ENCODE measurements around the gene CREB5. TPM values are rescaled to one million over a fixed set of nuclear protein-coding genes. Genes with fewer than 3 reads are reported as not detected.

The CREB5 gene
- total and polyA plus RNA-seq, 7 donors = 0.80 to 42.1 (median 4.6) TPM

DNA sequence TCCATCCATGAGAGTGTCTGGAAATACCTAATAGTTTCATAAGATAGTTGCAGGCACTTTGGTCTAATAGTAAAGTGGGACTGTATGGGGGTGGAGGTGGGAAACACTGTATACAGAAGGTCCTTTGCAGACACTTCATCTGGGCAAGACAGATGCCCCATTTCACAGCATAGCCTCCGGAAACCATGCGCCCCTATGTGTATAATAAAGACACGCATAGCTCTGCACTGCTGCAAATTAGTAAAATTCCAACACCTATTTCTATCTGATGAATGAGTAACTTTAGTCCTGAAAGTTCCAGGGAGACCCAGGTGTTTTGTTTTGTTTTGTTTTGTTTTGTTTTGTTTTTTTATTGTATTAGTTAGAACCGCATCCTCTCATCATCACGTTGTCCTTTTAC lies 187.1 kb downstream of the CREB5 start:
- intact Hi-C loops (cut with DNase I) = no loop called here
- WGBS, 2 donors = 78 to 90% methylated on average over 5 of the region's 5 CpGs
- TF ChIP-seq, protein P1, sequence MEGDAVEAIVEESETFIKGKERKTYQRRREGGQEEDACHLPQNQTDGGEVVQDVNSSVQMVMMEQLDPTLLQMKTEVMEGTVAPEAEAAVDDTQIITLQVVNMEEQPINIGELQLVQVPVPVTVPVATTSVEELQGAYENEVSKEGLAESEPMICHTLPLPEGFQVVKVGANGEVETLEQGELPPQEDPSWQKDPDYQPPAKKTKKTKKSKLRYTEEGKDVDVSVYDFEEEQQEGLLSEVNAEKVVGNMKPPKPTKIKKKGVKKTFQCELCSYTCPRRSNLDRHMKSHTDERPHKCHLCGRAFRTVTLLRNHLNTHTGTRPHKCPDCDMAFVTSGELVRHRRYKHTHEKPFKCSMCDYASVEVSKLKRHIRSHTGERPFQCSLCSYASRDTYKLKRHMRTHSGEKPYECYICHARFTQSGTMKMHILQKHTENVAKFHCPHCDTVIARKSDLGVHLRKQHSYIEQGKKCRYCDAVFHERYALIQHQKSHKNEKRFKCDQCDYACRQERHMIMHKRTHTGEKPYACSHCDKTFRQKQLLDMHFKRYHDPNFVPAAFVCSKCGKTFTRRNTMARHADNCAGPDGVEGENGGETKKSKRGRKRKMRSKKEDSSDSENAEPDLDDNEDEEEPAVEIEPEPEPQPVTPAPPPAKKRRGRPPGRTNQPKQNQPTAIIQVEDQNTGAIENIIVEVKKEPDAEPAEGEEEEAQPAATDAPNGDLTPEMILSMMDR (IDR thresholded peaks at IDR 0.05) = no peak
- no peak for TF ChIP-seq POLR2AphosphoS5 (IDR thresholded peaks at IDR 0.05)
- no peak for TF ChIP-seq POLR2A (IDR thresholded peaks at IDR 0.05)
- no peak for TF ChIP-seq EP300 (IDR thresholded peaks at IDR 0.05)

DNA sequence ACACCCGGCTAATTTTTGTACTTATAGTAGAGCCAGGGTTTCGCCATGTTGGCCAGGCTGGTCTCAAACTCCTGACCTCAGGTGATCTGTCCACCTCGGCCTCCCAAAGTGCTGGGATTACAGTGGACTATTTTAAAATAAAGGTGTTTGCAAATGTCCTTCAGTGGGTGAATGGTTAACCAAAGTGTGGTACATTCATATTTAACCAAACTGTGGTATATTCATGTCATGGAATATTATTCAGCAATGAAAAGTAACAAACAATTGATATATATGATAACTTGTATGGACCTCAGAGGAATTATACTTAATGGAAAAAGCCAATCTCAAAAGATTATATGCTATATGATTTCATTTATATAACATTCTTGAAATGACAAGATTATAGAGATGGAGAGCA lies 190.0 kb downstream of the CREB5 start:
- H3K27me3 ChIP-seq = no peaks in the 10 kb centered on the region
- WGBS, 2 donors = 92 to 95% methylated on average over 3 of the region's 3 CpGs
- no peaks in the 10 kb centered on the region for H3K9me3 ChIP-seq
- H3K4me3 ChIP-seq = no peak overlapping the region
- TF ChIP-seq POLR2A (IDR thresholded peaks at IDR 0.05) = no peak
- TF ChIP-seq EP300 (IDR thresholded peaks at IDR 0.05) = no peak
- TF ChIP-seq, protein P1 (IDR thresholded peaks at IDR 0.05) = no peak
- TF ChIP-seq POLR2AphosphoS5 (IDR thresholded peaks at IDR 0.05) = no peak
- no peaks in the 10 kb centered on the region for H3K4me1 ChIP-seq
- no peak overlapping the region for H3K27ac ChIP-seq
- DNase-seq = no peak
- no peaks in the 10 kb centered on the region for H3K36me3 ChIP-seq
- intact Hi-C loops (cut with DNase I) = no loop called here

More for the DNA sequence above, 187.1 kb downstream of the CREB5 start:
- Histone ChIP-seq H3K27me3 (no peaks in the 10 kb centered on the region), H3K9me3 (no peaks in the 10 kb centered on the region), H3K4me1 (no peaks in the 10 kb centered on the region), H3K36me3 (no peaks in the 10 kb centered on the region), H3K27ac (no peak overlapping the region), H3K4me3 (no peak overlapping the region)
- no peak for DNase-seq

DNA sequence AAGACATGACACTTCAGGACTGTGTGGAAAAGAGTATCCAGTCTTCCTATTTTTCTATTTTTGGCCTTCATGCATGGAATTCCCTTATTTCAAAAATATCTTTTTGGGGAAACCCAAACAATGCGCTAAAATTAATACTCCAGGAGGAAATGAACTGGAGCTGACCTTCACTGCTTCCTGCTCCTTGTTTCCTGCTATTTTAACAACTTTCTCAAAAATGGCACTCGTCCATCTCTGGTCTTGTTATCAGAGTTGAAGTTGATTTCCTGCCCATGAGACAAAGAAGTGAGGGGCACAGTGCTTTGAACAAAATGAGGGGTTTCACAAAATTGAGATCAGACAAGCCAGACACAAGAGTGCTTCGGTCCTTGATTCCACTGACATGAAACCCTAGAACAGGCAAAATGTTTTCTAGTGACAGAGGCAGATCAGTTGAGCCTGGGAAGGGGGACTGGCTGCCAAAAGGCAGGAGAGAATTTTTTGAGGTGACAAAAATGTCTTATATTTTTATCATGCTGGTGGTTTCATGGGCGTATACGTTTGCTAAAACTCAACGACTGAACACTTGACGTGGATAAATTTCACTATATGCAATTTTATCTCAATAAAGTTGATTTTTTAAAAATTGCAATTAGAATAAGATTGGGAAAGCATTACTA lies 193.2 kb downstream of the CREB5 start:
- no peaks in the 10 kb centered on the region for H3K36me3 ChIP-seq
- 71 to 76% methylated on average over 7 of the region's 7 CpGs for WGBS, 2 donors
- intact Hi-C loops (cut with DNase I) = no loop called here
- H3K4me1 ChIP-seq = peaks cover 0 to 6% (median 3%) of the 10 kb centered on the region in 4 donors
- H3K27ac ChIP-seq = no peak overlapping the region
- H3K4me3 ChIP-seq = no peak overlapping the region
- no peak for DNase-seq
- no peaks in the 10 kb centered on the region for H3K27me3 ChIP-seq
- TF ChIP-seq EP300 (IDR thresholded peaks at IDR 0.05) = no peak
- TF ChIP-seq, protein P1 (IDR thresholded peaks at IDR 0.05) = no peak
- no peak for TF ChIP-seq POLR2AphosphoS5 (IDR thresholded peaks at IDR 0.05)
- no peak for TF ChIP-seq POLR2A (IDR thresholded peaks at IDR 0.05)
- H3K9me3 ChIP-seq = no peaks in the 10 kb centered on the region

DNA sequence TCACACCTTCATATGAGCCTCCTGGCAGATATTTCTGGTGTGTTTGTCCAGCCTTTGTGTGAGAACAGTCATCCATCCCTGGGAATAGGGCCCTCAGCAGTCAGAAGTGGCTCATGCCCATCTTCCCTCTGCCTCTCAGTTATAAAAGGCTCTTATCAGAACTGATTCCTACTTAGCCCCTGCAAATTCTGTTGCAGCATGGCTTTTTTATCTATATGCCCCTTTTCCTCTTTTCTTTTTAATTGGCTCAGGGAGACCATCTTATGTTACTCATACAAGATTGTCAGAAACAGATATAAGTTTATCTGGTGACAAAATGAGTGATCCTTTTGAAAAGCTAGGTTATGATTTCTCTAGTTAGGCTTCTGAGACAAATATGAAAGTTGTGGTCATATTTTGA lies 194.1 kb downstream of the CREB5 start:
- no peaks in the 10 kb centered on the region for H3K27me3 ChIP-seq
- H3K9me3 ChIP-seq = no peaks in the 10 kb centered on the region
- peaks cover 0 to 6% (median 3%) of the 10 kb centered on the region in 4 donors for H3K4me1 ChIP-seq
- no peaks in the 10 kb centered on the region for H3K36me3 ChIP-seq
- intact Hi-C loops (cut with DNase I) = no loop called here
- no peak overlapping the region for H3K27ac ChIP-seq
- no peak for TF ChIP-seq POLR2A (IDR thresholded peaks at IDR 0.05)
- no peak for TF ChIP-seq EP300 (IDR thresholded peaks at IDR 0.05)
- TF ChIP-seq POLR2AphosphoS5 (IDR thresholded peaks at IDR 0.05) = no peak
- TF ChIP-seq, protein P1 (IDR thresholded peaks at IDR 0.05) = no peak
- H3K4me3 ChIP-seq = no peak overlapping the region
- DNase-seq = no peak

DNA sequence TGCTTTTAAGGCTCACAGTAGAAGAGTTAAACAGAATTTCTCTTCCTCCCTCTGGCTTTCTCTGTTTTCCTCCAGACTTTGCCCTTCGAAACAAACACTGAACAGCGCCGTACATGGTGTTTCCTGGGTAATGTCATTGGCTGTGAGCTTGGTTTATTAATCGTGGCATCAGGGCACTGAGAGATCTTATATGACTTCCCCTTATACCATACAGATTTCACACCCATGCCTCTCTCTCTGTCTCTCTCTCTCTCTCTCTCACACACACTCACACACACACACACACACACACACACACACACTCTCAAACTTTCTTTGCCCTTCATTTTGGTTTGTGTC lies 195.5 kb downstream of the CREB5 start:
- Histone ChIP-seq H3K27me3 (no peaks in the 10 kb centered on the region), H3K9me3 (no peaks in the 10 kb centered on the region), H3K4me1 (peaks cover 0 to 6% (median 3%) of the 10 kb centered on the region in 4 donors), H3K36me3 (no peaks in the 10 kb centered on the region), H3K4me3 (no peak overlapping the region), H3K27ac (no peak overlapping the region)
- TF ChIP-seq POLR2AphosphoS5 (IDR thresholded peaks at IDR 0.05) (no peak), POLR2A (IDR thresholded peaks at IDR 0.05) (no peak), EP300 (IDR thresholded peaks at IDR 0.05) (no peak)
- TF ChIP-seq, protein P1 (IDR thresholded peaks at IDR 0.05) = no peak
- no peak for DNase-seq
- 9 to 35% methylated on average over 4 of the region's 4 CpGs for WGBS, 2 donors
- intact Hi-C loops (cut with DNase I) = no loop called here
